GOT3 (cell line): Measurements from ENCODE around the gene KMT5C.

ENCODE experiments used
- DNase-seq: peaks from one replicate; lab custom pipeline; 2025; ENCODE audit warnings: mixed read lengths; lab: John Stamatoyannopoulos, UW

The KMT5C gene

GRCh38 chr19:55386493-55386971 lies 46.9 kb downstream of the KMT5C start:
- no peak for DNase-seq

- DNase-seq = no peak
These were observed 48.2 kb downstream of the KMT5C start for GRCh38 chr19:55387736-55388497.

GRCh38 chr19:55389386-55390317 lies 50.0 kb downstream of the KMT5C start:
- DNase-seq = no peak

GRCh38 chr19:55390461-55390880 lies 50.8 kb downstream of the KMT5C start:
- no peak for DNase-seq

- DNase-seq = no peak
These were observed 51.6 kb downstream of the KMT5C start for GRCh38 chr19:55391191-55391670.

- DNase-seq = no peak
These were observed 52.3 kb downstream of the KMT5C start for GRCh38 chr19:55391702-55392615.

- DNase-seq = no peak
These were observed 53.4 kb downstream of the KMT5C start for GRCh38 chr19:55392820-55393761.
